ENCODE results near the gene OOSP4A.

Gene OOSP4A

DNA sequence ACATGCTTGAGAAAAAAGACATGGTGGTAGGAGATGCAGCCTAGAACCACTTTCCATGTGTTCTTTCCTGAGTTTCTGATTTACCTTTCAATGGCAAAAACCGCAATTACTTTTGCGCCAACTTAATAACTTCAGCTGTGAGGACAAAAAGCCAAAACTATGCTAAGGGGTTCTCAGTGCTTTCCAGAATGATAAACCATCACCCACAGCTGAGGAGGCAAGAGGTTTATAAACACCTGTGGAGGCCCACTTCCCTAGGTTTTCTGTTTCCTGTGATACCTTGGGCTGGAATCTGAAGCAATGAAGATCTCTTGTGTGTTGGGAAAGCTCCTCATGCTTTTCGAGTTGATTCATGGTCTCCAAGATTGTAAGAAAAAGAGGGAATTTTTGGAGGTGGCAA lies at the start of gene OOSP4A:
OOSP4A (plus strand) TSS at position 301 of the 400 bp plus-strand sequence; CDS start at position 301, 0 bp downstream.
- TF ChIP-seq, protein P1, sequence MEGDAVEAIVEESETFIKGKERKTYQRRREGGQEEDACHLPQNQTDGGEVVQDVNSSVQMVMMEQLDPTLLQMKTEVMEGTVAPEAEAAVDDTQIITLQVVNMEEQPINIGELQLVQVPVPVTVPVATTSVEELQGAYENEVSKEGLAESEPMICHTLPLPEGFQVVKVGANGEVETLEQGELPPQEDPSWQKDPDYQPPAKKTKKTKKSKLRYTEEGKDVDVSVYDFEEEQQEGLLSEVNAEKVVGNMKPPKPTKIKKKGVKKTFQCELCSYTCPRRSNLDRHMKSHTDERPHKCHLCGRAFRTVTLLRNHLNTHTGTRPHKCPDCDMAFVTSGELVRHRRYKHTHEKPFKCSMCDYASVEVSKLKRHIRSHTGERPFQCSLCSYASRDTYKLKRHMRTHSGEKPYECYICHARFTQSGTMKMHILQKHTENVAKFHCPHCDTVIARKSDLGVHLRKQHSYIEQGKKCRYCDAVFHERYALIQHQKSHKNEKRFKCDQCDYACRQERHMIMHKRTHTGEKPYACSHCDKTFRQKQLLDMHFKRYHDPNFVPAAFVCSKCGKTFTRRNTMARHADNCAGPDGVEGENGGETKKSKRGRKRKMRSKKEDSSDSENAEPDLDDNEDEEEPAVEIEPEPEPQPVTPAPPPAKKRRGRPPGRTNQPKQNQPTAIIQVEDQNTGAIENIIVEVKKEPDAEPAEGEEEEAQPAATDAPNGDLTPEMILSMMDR (IDR thresholded peaks at IDR 0.05; ENCODE audit: low read depth, low read length, missing control alignments): no peak
- no peak for DNase-seq (ENCODE audit: extremely low read depth, low read depth)

DNA sequence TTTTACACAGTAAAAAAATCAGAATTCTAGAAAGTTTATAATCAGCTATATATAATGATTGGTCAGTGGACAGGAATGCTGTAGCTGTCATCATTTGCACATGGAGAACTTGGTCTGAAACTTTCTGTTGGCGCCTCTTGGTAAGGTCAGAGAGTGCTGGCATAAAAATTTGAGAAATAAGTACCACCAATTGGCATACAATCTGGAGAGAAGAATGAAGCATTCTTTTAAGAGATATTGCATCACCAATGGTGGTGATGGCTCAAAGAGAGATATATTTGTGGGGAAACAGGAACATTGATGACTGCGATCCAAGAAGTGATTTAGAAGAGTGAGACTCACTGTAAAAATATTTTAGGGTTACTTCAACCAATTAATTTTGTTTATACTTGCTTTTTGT lies 45.4 kb upstream of the OOSP4A start:
- H3K4me3 ChIP-seq (replicated peaks; ENCODE audit: low read depth, low read length): no peak overlapping the region
- DNase-seq (ENCODE audit: extremely low read depth, low read depth): no peak
- TF ChIP-seq, protein P1 (IDR thresholded peaks at IDR 0.05; ENCODE audit: low read depth, low read length, missing control alignments): no peak

More for the DNA sequence above, at the start of gene OOSP4A:
- no peak within 1 kb of the TSS for H3K4me3 ChIP-seq (replicated peaks; ENCODE audit: low read depth, low read length)

DNA sequence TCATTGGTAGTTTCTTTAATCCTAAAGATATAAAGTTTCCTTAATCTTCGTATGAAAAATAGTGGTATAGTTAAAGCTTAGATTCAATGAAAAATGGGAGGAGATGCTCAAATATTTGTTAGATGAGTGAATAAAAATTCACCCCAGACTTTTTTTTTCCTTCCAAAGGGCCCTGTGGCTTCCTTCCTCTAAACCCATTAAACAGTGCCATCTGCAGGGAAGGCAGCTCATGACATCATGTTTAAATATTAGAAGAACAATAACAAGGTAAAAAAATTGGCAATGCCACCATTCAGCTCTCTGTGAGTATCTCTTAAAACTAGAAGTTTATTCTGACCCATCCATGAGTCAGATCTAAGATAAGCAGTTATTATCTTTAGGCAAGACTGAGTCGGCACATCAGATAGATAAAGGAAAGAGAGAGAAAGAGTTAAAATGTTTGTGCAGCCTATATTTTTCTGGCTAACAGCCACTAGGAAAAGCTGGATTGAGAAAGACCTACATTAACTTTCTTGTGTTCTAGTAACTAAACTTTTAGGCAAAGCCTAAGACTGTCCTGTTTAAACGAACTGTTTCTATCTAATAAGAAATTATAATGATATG lies 44.7 kb upstream of the OOSP4A start:
- H3K4me3 ChIP-seq (replicated peaks; ENCODE audit: low read depth, low read length): no peak overlapping the region
- TF ChIP-seq, protein P1 (IDR thresholded peaks at IDR 0.05; ENCODE audit: low read depth, low read length, missing control alignments): no peak
- DNase-seq (ENCODE audit: extremely low read depth, low read depth): no peak

DNA sequence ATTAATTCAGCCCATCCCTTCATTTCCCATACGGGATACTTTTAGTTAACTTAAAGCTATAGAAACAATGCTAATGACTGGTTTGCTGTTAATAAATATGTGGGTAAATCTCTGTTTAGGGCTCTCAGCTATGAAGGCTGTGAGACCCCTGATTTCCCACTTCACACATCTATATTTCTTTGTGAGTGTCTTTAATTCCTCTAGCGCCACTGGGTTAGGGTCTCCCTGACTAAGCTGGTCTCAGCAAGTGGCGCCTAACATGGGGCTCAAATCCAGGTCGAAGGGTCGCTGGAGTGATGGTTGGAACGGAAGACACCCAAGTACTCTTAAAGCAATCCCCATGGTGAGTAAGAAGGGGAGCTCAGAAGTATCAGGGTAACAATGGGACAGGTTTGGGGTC lies 40.0 kb upstream of the OOSP4A start:
- no peak for DNase-seq (ENCODE audit: extremely low read depth, low read depth)
- no peak overlapping the region for H3K4me3 ChIP-seq (replicated peaks; ENCODE audit: low read depth, low read length)
- TF ChIP-seq, protein P1 (IDR thresholded peaks at IDR 0.05; ENCODE audit: low read depth, low read length, missing control alignments): no peak

DNA sequence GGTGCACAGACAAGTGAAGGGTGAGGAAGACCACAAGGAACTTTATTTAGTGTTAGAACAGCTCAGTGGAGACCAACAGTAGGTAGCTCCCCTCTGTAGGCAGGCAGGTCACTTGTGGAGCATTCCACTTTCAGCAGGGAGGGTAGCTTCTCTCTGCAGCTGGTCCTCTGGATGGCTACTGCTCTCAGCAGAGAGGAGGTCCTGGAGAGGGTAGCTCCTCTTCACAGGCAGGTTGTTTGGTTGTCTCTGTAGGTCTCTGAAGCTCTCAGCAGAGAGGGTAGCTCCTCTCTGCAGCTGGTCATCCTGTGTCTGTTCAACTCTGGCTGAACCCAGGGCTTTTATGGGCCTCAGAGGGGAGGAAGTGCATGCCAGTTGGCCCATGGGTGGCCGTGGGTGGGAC lies 32.1 kb upstream of the OOSP4A start:
- H3K4me3 ChIP-seq (replicated peaks; ENCODE audit: low read depth, low read length): no peak overlapping the region
- no peak for DNase-seq (ENCODE audit: extremely low read depth, low read depth)
- TF ChIP-seq, protein P1 (IDR thresholded peaks at IDR 0.05; ENCODE audit: low read depth, low read length, missing control alignments): no peak

DNA sequence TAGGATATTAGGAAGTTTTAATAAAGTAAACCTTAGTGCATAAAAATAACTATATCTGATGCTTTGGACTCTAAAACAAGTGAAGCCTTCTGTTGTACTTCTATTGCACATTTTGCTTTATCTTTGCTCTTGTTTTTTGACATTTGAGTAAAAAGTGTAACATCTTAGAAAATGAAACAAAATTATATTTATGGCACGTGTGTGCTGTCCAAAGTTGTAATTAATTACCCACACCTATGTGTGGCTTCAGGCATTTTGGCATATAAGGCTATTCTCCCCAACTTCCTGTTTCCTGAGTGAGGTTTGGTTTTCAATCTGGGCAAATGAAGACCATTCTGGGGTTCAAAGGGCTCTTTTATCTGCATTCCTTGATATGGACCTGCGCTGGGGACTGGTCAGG lies 25.7 kb upstream of the OOSP4A start, which contains the start of gene OOSP1:
OOSP1 (plus strand) TSS at position 301 of the 400 bp plus-strand sequence; CDS start at position 324, 23 bp downstream.
- TF ChIP-seq, protein P1 (IDR thresholded peaks at IDR 0.05; ENCODE audit: low read depth, low read length, missing control alignments): no peak
- DNase-seq (ENCODE audit: extremely low read depth, low read depth): no peak
- H3K4me3 ChIP-seq (replicated peaks; ENCODE audit: low read depth, low read length): no peak within 1 kb of the TSS

DNA sequence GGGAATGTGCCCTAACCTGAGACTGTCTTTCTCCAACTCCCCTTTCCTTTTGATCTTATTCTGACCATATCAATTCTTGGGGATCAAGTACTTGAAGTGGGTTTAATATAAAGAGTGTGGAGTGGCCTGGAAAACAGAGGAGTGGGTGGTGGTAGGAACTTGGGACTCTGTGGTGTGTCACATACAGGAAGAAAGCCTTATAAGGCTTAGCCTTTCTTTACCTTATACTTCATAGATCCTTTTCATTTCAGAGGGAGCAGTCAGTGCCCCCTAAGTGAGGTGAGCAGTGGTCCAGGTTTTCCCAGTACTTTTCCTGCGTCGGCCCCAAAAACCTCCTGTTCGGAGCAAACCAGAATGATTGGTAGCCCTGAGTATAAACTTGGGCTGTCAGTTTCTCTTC lies 25.1 kb upstream of the OOSP4A start:
- H3K4me3 ChIP-seq (replicated peaks; ENCODE audit: low read depth, low read length): no peak overlapping the region
- TF ChIP-seq, protein P1 (IDR thresholded peaks at IDR 0.05; ENCODE audit: low read depth, low read length, missing control alignments): no peak
- no peak for DNase-seq (ENCODE audit: extremely low read depth, low read depth)
